ENCODE measurements around the gene KLHDC4.
A peak's percentile ranks its signal among the peaks of the same experiment; 100 is the strongest.

KLHDC4 gene

GRCh38 chr16:87664792-87665191, 101.0 kb downstream of the KLHDC4 start:
- no peak overlapping the region for H3K4me3 ChIP-seq (ENCODE audit: low read depth, low read length)
- no peak for TF ChIP-seq CTCF (IDR thresholded peaks at IDR 0.05; ENCODE audit: borderline replicate concordance, insufficient read depth, low read depth, low read length)

GRCh38 chr16:87662254-87663204, 103.3 kb downstream of the KLHDC4 start:
- H3K4me3 ChIP-seq (ENCODE audit: low read depth, low read length), result no peak overlapping the region
- TF ChIP-seq CTCF (IDR thresholded peaks at IDR 0.05; ENCODE audit: borderline replicate concordance, insufficient read depth, low read depth, low read length), result no peak

GRCh38 chr16:87661561-87661960, 104.2 kb downstream of the KLHDC4 start:
- 0 out of 2 replicates have a peak, but pooled peaks have one; percentile 18 for TF ChIP-seq CTCF (IDR thresholded peaks at IDR 0.05; ENCODE audit: borderline replicate concordance, insufficient read depth, low read depth, low read length)

GRCh38 chr16:87658564-87659225, 107.1 kb downstream of the KLHDC4 start:
- no peak for TF ChIP-seq CTCF (IDR thresholded peaks at IDR 0.05; ENCODE audit: borderline replicate concordance, insufficient read depth, low read depth, low read length)
- H3K4me3 ChIP-seq (ENCODE audit: low read depth, low read length), result no peak overlapping the region

More at GRCh38 chr16:87661561-87661960, 104.2 kb downstream of the KLHDC4 start:
- no peak overlapping the region for H3K4me3 ChIP-seq (ENCODE audit: low read depth, low read length)
